Activated CD4-positive, alpha-beta T cell treated with anti-CD3 and anti-CD28 coated beads, Interleukin-2, Interleukin-4, amounts not matched to agents 100 ng/mL and 50 ng/mL, durations not matched to agents 16 hours and 8 hours (primary cell): ENCODE measurements around the gene NHLH1.

Experiments used
- DNase-seq: peaks from one replicate; pipeline ENCODE4 v3.0.0-alpha.2; 2020; ENCODE audit warnings: low spot score

Gene NHLH1

DNA sequence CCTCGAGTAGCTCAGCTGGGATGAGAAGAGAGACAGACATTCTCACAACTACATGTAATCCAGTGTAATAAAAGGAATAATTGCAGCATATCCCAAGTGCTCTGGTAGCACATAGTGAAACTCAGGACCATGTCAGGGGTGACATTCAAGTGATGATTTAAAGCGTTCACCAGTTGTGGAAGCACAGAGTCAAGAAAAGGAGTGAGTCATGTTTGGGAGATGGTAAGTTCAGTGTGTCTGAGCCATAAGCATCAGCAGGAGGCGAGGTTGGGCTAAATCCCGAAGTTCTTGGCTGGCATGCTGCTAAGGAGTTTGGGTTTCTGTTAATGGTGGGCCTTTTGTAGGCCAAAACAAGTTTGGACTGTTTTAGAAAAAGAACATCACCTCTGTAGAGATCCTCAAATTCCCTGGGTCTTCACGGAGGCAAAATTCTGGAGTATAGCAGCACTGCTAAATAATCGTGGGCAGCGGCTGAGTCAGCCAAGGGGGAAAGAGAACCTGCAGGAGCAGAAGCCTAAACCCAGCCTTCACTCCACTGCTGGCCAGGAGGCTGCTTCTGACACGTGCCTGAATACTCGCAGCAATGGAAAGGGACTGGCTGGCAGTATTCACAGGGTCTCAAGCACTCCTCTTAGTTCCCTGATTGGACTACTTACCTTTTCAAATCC lies 7.2 kb upstream of the NHLH1 start:
- DNase-seq, result no peak

DNA sequence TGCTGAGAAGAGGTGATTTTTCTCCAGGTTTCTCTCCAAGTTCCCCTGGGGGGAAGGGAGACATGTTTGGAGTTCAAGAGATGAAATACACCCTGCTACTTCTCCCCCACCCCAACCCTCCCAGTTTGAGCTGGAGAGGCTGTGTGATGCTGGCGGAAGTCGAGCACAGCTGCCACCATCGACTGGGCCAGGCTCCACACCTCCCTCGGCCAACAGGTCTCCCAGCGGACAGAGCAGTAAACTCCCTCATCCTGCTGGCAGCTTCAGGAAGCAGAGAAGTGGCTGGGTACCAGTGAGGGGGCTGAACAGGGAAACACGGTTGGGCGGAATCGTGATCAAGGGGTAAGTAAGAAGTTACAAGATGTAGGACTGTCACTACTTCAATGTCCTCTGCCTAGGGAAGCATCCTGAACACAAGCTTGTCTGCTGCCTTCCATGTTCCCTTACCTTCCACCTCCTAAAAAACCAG lies 6.6 kb upstream of the NHLH1 start:
- no peak for DNase-seq

DNA sequence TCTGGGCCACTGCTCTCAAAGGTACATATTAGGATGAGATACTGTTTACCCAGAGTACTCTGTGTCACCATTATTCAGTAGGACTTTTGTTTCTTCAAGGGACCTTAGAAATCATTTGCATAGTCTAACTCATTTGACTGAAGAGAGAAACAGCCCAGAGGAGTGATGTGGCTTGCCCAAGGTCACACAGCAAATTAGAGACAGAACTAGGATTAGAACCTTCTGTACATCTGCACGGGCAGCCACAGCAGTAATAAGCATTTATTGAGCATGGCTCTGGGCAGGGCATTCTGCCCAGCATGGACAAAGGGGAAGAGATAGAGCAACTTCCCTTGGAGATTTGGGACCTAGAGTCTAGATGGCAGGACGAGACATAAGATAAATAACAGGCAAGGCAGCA lies 5.7 kb upstream of the NHLH1 start:
- DNase-seq, result no peak

DNA sequence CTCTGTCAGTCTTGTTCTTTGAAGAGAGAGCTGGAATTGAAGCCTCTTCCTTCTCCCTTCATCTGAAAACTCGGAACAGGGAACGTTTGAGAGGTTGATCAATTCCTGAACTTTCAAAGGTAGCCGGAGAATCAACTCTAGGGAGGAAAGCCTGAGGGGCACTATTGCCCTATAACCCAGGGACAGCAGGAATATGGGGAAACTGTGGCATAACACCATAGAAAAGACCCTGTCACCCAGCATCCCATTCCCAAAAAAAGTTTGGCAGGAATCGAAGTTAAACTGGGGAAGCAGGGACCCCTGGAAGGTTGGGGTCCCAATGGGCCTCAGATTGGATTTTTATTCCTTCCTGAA lies 5.1 kb upstream of the NHLH1 start:
- DNase-seq, result no peak

DNA sequence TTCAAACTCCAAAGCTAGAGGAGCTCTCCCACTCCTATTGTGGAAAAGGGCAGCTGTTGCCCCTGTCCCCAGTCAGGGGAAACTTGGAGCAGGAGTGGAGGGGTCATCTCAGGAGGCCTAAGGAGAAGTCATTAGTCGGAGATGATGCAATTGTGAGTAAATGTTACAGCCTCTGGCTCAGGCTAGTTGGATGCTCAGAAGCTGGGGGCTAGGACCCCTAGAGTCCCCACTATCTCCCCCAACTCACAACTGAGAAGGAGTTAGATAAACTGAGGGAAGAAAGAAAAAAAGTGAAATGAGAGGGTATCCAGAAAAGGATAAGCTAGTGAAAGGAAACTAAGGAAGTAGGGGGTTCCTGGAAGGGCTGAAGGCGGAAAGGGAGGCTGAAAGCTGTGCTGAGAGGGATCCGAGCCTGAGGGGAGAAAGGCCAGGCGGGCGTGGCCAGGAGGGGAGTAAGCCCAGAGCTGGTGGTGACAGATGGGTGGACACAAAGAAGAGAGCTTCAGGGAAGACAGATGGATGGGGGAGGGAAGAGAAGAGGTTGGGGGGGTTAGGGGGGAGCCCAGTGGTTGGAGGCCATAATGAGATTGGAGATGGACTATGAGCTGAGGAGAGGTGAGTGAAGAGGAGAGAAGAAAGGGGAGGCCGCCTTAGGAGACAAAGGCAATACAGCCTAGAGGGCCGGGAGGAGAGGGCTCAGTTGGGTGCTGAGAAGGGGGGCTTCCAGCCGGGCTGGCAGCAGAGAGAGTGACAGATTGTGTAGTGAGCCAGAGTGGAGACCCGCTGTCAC lies 4.5 kb upstream of the NHLH1 start:
- DNase-seq, result no peak

DNA sequence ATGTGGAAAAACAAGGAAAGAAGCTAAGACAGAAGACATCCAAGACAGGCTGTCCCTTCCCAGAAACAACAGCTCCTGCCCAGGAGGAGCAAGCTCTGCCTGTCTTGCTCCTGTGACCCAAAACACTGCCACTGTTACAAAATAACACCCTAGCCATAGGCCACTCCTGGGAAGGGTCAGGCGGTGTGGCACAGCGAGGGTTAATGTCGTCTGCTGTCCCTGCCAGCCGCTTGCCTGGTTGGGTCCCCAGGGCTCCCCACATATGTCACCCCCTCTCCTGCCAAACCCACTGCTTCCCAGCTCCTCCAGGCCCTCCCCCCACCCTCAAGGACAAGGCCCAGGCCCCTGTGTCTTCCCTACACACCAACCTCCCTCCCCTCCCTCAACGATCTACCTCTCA lies 3.9 kb upstream of the NHLH1 start:
- no peak for DNase-seq

DNA sequence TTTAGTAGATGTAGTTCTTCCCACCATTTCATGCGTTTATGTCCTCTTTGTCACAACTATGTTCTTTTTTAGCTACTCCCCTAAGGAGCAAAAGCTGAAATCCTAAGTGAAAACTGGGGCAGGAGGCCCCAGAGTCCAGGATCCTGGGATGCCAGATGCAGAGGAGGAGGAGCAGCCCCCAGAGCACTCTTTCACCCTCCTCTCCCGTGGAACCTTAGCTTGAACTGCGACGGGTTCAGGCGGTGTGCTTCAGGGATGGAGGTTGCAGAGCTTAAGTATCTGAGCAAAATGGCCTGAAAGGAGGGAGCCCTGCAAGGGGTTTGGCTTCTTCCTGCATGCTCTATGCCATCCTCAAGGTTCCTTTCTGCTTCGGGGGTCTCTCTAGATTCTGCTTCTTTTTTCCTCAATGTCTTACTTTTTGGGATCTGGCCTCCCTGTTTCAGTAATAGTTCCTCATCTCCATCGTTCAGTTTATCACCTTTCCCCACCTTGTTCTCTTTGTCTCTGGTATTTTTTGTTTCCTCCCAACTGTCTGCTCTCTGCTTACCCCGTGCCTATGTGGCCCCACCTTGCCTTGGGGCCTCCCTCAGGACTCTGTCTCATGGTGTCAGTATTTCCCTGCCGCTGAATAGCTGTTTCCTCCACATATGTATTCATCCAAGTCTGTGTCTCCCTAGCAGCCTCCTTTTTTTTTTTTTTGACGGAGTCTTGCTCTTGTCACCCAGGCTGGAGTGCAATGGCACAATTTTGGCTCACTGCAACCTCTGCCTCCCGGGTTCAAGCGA lies 2.7 kb upstream of the NHLH1 start:
- no peak for DNase-seq

DNA sequence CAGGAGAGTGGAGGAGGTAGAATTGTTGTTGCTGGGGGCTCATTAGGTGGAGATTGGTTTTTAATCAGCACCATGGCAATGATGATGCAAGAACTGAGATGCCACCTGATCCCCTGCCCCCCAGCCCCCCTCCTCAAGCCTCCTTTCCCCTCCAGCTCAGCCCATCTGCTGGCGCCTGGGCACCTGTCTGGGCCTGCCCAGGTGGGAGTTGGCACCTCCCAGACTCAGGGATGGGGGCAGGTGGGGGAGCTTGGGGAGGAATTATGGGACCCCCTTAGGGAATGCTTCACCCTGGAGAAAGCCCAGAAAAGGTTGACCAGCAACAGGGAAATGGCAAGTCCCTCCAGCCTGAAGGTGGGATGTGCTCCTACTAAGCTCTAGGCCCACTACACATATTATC lies 1.5 kb upstream of the NHLH1 start:
- DNase-seq, result no peak

DNA sequence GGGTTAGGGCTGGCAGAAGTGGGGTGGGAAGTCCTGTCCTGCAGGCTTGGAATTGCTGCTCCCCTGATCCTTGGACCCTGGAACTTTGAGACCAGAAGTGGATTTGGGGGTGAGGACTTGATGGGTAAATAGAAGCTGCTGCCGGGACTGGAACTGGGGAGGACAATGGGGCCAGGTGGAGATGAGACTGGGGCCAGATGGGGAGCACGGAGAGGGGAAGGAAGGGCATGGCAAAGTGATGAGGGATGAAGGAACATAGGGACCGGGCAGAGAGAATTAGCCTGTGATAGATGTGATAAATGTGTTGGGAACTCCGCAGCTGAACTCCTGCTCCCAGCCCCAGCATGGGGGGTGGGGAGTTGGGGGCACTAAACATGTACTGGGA lies 637 bp downstream of the NHLH1 start:
- DNase-seq, result no peak

DNA sequence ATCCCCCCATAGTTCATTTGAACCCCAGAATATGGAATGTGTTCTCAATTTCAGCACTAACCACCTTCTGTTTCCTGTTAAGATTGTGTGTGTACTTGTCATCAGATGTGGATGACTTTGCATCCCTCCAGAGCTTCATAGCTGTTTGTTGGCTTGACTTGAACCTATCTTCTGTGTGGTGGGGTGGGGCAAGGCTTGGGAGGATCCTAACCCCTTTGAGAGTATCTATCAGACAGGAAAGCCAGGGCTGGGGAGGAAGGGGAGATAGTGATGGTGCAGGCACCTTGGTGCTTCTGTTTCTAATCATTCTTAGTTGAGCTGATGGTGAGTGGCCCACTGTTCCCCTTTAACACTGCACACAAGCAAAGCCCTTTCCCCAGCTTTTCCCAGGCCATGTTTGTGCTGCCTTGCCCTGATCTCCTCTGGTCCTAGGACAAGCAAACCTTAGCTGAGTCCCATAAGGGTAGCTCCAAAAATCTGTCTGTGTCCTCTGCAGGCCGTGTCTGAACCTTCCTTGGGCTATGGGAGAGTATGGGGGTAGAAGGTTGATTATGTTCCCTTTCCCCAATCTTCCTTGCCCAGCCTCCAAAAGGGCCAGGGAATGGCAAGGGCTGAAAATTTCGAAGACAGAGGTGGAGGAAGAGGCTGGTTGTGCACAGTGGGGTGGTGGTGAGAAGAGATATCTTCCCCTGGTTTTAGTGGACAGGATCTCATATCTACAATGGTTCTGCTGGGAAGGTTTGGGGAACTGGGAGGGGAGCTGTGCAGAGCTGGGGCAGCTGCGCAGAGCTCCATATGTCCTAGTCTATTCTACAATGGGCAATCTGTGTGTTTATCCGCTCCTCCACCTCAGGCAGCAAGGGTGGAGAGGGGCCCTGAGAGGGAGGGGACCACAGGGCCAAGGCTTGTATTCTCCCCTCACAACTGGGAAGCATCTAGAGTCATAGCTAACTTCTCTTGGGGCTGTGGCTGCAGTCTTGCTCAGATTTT lies 1.4 kb downstream of the NHLH1 start:
- DNase-seq, result no peak

DNA sequence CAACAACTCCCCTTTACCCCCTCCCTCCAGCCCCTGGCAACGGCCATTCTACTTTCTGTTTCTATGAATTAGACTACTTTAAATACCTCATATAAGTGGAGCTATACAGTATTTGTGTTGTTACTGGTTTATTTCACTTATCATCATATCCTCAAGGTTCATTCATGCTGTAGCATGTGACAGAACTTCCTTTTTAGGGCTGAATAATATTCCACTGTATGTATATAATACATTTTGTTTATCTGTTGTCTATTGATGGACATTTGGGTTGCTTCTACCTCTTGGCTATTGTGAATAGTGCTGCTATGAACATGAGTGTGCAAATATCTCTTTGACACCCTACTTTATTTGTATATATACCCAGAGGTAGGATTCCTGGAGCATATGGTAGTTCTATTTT lies 2.2 kb downstream of the NHLH1 start:
- DNase-seq, result no peak

DNA sequence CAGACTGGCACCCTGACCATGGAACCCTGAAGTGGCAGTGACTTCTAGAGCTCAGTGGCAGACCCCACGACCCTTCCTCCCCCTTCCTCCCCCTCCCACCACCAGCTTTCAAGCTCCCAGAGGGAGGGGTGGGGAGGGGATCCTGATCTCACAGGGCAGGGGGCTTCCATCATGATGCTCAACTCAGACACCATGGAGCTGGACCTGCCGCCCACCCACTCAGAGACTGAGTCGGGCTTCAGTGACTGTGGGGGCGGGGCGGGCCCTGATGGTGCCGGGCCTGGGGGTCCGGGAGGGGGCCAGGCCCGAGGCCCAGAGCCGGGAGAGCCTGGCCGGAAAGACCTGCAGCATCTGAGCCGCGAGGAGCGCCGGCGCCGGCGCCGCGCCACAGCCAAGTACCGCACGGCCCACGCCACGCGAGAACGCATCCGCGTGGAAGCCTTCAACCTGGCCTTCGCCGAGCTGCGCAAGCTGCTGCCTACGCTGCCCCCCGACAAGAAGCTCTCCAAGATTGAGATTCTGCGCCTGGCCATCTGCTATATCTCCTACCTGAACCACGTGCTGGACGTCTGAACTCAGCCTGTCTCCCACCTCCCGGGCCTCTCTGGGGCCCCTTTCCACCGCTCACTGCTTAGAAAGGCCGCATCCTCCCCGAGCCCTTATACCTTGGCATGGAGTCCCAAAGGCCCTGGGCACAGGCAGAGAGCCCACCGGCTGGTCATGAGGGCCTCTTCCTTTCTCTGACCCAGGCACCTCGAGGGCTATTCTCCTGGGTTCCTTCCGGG lies 3.9 kb downstream of the NHLH1 start:
- no peak for DNase-seq

DNA sequence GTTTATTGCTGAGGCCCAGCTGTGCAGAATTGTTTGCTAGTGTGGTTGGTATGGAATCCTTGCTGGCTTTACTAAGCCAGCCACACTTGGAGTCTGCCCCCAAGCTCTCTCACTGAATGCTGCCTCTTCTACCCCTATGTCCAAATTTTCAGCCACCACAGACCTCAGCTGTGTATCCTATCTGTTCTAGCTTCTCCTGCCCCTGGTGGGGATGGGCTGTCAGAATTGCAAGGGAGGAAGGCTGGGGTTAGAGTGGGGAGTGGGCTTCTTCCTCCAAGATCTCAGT lies 4.4 kb downstream of the NHLH1 start:
- DNase-seq, result no peak

DNA sequence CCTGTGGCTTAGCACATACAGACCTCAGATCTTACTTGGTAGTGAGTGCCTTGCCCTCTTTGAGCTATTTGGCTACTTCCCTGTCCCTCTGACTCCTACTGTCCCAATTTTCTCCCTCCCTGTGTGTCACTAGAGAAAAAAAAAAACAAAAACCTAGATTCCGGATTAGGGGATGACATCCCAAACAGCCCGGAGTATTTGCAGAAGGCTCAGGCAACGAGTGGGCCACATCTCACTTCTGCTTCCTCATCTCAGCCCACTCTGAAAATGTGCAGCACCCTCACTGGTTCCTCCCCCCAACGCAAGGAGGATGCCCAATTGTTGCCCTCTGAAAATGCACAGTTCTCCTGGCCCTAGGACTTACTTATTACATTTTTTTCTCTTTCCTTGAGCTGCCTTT lies 4.9 kb downstream of the NHLH1 start:
- no peak for DNase-seq

DNA sequence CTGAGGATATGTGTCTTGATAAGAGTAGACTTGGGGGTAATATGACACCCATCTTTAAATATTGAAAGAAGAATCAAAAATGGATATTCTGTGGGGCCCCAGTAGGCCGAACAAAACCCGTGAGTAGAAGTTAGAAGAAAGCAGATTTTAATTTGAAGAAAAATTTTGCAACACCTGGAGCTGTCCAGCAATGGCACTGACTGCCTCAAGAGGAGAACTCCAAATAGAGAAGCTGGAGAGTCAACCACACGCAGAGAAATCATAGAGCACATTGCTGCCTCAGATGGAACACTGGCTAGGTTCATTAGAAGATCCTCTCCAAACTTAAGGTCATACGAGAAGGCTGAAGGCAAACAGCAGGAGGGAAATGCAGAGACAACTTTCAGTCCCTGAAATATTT lies 6.8 kb downstream of the NHLH1 start:
- no peak for DNase-seq

DNA sequence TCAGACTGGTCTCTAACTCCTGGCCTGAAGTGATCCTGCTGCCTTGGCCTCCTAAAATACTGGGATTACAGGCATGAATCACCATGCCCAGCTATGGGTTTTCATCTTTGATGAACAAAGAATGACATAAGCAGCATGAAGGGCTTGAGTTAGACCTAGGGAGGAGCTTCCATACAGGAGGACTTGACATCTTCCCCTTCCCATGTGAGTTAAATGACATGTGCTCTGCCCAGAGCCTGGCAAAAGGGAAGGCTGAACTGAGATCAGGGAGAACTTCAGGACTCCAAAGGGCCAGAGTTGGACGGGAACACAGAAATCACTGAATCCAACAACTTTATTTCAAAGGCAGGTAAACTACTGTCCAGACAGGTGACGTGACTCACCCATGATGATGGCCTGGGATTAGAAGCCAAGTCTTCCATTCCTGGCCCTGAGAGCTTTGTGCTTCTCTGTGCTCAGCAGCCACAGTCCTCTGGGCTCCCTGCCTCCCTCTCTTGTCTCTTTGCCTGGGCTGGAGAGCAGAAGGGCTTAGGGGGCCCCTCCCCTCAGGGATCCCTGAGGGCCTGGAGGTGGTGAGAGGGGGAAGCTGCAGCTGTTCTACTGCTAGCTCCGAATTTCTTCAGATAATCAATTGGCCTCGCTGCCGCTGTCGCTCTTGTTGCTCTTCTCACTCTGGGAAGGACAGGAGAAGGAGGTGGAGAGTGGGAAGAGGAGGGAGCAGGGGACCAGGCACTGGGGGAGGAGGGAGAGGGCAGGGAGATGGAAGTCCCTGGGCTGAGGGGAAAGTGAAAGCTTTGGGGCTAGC lies 7.6 kb downstream of the NHLH1 start:
- no peak for DNase-seq

DNA sequence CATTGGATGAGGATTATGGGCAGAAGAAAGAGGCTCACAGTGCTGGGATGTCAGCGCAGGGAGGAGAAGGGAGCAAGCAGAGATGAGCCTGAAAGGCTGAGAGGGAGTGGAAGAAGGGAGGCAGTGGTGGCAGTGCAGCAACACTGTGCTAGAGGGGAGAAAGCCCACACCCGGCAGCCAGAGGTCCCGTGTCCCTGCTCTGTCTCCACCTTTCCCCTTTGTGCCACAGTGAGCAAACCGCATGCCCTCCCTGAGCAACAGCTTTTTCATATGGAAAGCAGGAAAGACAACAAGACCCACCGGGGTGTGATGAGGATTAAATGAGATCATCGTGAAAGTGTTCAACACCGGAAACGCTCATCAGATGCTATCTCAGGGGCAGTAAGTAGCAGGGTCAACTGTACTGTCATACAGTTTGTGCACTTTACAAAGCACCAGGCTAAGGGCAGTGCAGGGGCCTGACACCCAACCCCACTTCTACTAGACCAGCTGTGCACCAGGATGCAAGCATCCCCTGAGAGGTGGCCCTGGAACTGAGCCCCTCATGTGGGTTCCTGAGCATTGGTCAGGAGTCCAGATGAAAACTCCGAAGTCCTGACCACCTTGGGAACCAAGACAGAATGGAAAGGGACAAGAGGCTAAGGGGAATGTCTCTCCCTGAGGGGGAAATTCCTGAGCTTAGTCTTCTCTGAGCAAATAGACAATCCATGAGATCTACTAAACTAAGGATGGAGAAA lies 9.1 kb downstream of the NHLH1 start:
- DNase-seq, result peak; percentile 37

DNA sequence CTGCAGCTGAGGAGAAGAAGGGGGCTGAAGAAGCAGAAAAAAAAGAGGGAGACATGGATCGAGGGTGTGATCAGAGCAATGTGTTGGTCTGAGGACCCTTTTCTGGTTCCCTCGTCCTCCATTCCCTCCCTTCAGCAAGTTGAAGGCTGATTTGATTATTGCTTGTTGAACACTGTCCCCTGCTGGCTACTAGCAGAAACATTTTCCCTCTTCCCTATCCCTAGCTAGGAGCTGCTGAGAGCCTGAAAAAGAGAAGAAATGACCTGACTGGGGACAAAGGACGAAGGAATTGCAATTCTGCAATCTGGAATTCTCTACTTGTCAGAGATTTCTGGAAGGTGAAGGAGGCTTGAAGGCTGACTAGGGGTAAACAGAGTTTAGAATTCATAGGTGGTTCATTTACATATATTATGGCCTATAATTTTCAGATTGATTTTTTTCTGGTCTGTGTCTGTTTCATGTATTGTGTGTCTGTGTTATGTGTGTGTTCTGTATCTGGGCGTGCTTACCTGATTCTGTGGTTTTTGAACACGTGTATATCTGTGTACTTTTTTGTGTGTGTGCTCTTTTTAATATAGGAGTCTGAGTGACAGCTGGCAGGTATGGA lies 9.8 kb downstream of the NHLH1 start:
- peak; percentile 58 for DNase-seq

DNA sequence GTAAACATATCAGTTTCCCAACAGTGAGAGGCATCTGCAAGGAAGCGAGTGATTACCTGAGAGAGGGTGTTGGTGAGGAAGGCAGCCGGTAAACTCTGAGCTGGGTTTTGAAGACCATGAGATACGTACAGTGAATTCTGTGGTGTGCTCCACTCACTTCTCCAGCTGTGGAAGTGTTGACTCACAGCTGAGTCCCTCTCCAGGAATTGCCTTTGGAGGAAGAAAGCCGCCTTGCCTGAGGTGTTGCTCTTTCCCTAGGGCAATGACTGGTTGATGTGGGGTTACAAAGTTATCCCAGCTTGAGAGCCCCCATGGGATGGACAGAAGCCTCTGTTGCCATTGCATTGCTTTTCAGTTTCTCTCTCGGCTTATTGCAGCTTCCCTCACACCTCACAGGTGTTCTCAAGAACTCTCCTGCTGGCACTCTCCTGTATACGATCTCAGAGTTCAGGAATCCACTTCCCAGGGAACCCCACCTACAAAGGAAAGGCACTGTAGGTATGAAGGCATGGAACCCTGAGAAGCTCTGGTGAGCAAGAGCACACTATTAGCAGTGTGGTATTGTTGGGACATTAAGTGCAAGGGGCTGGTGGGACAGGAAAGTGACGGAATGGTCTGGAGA lies 10.8 kb downstream of the NHLH1 start:
- no peak for DNase-seq
